Fibroblast of skin of right quadriceps (primary cell): ENCODE results near the gene RASSF5.

Experiments used
- DNase-seq: peaks from one replicate; pipeline ENCODE4 v3.0.0-alpha.2; 2013

The RASSF5 gene

DNA sequence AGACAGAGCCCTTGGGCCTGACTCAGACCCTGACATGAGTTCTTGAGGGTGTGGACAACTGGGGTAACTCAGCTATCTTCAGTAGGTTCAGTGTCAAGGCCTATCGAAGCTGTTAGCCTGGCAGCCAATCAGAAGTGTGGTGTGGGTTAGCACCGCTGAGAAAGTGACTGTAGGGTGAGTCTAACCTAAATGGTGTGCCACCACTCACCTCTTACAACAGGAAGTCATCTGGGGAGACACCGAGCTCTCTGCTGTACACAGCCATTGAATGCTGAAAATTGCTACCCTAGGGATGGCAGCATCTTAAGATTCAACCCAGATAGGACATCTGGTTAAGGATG is 44.6 kb downstream of the RASSF5 start:
- DNase-seq = no peak

DNA sequence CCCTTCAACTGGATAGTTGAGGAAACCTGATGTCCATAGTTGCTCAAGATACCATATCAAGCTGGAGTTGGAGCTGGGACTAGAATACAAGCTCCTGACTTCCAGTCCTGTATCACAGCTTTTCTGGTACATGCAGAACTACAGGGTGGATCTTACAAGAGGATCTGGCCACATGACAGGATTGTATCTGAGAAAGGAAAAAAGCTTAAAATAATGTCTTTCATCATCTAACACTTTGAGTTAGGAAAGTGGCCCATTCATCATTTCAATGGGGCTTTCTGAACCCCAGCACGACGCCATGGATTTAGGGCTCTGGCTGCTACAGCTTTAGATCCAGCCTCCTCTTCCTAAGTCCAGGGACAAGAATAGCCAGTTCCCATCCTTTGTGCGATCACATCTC is 46.9 kb downstream of the RASSF5 start:
- DNase-seq = no peak

DNA sequence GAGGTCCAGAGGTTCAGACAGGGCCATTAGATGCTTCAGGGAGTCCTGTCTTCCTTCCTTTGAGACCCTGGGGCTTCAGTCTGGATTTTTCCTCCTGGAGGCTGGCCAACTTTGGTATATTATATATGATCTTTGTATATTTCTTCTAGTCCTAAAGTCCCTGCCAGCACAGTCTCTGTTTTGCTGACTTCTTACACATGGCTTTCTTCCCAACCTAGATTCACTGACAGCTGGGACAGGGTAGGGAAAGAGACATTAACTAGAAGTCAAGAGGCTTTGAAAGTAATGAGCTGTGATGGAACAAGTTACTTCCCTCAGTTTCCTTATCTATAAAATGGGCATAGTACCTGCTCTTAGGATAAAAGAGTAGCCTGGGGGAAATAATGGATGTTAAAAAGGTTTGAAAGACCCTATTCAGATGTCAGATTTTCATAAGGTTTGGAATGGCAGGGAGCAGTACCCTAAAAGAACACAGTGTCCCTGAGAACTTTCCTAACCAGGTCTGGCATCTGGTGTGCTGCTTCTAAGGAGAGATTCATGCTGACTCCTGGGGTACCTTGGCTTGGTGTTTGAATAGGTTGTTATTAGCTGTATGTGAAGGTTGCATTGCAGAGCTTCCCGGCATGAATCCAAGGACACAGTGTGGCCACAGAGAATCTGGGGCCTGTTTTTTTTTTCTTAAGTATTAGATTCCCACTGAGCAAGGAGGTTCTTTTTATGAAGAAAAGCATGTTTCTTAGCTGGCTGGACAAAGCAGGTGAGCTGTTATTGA is 47.6 kb downstream of the RASSF5 start:
- DNase-seq = no peak

DNA sequence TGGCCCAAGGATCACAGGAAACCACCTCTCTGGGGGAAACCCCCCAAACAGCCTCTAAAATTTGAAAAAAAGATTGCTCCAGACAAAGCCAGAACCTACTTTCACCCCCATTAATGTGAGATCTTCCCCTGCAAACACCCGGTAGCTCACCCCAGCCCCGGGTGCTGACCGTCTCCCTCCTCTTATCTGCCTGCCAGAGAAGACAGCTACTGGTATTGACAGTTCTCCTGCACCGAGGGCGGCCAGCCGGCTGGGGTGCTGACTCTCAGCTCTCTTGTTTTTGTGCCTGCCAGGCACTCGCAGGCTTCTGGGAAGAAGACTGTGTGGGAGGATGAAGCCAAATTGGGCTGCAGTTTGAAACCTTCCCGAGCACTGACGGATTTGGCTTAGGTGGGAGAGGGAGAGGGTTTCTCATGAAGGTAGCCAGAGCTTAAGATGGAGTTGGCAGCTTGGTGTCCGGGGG is 48.2 kb downstream of the RASSF5 start:
- no peak for DNase-seq

DNA sequence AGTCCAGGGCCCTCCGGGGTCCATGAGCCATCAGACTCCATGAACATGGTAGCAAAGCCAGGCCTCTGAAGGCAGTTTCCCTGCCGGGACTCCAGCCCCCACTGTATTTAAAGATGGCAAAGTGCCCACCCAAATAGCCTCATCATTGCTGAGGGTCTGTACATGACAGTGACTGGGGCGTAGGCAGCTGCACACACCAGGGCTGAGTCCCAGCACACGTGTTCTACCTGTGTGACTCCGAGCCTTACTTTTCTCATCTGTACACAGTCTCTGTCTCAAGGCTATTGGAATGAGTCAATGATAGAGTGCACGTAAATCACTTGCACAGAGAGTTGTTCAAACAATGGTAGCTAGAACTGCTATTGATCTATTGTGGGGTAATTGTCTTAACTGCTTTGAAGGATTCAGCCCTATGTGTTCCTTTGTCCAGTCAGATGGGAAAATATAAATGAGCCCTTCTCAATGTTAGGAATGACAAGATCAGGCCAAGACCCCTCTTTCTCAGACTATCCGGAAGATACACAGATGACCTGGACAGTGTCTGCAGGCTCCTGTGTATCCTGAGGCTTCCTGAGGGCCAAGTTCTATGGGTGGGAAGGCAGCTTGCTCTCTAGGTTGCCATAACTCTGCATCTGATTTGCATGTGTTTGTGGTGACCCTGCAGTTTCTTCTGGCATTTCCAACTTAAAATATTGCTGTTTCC is 48.9 kb downstream of the RASSF5 start:
- no peak for DNase-seq

DNA sequence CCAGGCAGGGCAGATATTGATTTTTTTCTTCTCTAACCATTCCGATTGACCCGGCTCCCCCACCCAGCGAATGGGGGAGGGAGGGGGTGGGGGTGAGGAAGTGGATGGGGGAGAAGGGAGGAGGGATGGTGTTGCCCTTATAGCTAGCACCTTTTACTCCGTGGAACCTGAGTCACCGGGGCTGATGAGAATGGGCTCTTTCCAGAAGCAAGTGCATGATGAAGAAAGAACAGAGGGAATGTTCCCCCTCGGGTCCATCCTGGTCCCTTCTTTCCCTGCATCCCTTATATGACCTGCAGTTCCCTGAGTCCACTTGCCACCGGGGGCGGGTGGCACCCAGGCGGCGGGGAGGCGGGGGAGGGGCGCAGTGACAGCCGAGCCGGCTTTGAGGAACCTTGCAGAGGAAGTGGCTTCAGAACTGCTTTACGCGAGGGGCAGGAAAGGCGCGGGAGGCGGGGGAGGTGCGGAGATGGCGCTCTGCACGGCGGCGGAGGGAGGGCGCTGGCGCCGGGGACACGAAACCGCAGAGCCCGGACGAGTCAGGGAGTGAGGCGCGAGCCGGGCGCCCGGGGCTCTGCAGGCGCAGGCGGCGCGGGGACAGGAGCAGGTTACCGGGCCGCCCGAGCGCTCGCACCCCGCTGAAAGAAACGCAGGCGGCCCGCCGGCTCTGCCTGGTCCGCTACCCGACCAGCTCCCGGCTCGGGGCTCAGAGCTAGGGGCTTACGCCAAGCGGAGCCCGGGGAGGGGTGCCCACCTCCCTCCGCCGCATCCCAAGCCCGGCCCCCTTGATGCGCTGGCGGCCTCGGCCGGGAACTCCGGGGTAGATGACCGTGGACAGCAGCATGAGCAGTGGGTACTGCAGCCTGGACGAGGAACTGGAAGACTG is 49.7 kb downstream of the RASSF5 start:
- peak; percentile 45 for DNase-seq

DNA sequence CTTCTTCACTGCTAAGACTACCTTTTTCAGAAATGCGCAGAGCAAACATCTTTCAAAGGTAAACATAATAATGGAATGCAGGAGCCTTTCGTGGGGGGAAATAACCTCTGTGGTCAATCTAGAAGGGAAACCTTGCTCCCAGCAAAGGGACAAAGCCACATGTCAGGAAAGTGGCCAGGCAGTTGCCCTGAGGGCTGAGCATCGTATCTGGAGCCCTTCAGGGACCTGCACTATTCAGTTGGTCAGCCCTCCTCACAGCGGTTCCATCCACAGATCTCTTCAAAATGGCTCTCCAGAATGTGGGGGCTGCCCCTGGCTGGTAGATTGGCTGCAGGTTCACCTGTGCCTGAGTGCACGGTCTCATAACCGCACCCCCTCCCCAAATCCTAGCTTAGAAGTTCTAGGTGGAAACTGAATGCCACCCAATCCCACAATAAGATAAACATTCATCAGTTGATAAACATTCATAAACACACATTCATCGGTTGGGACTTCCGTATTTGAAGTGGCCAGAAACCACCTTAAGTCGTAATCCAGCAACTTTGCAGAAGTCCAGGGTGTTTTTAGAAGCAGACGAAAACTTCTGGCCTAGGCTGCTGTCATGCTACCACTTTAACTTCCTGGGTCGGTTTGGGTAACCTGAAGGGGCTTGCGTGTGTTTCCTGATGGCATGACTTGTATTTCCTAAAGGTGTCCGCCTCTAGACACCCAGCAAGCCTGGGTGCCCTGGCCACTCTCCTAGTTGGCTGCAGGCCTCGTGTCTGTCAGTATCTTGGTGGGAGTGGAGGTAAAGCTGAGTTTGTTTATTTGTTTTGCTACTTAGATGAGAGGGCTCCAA is 50.5 kb downstream of the RASSF5 start:
- DNase-seq = no peak

DNA sequence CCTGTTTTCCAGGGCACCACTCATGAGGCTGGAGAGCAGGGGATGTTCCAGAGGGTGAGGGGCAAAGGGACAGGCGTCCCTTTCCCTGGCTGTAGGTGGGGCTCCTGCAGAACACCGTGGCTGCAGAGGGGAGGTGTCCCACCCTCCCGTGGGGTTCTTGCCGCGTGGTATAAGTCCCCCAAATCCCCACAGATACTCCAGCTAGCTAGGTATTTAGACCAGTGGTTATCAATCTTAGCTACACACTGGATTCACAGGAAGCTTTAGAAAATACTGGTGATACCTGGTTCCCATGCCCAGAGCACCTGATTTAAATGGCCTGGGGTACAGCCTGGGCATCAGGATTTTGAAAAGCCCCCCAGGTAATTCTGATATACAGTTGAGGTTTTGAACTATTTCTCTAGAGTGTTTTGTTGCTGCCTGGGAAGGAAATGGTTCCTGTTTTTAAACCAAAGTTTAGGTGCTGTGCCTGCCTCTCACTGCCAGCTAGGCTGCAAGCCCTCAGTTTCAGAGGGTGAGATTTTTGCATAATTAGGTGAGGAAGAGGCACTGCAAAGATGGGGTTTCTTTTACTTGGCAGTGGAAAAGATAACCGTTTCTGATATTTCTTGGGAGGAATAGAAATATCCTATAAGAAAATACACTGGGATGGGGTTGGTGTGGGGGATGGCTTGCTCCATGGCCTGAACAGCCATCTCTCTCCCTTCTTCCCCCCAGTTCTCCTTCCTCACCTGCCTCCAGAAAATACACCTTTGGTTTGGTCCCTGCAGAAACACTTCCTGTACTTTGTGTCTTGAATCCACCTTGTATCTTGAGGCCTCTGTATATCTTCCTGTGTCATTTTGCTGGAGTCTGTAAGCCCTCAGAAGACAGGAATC is 51.7 kb downstream of the RASSF5 start:
- no peak for DNase-seq

DNA sequence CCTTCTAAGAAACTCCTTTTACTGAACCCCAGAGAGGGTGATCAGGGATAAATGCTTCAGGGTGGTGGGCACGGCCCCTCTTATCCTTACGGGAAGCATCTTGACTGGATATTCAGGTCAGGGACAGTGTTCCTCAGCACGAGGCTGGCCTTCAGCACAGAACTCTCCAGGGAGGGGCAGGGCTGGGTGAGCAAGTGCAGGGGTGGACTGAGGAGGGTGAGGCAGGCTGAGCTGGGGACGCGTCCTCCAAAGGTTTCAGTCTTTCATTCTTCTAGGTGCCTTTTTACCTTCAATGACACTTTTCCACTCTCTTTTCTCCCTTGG is 52.3 kb downstream of the RASSF5 start:
- DNase-seq = no peak

DNA sequence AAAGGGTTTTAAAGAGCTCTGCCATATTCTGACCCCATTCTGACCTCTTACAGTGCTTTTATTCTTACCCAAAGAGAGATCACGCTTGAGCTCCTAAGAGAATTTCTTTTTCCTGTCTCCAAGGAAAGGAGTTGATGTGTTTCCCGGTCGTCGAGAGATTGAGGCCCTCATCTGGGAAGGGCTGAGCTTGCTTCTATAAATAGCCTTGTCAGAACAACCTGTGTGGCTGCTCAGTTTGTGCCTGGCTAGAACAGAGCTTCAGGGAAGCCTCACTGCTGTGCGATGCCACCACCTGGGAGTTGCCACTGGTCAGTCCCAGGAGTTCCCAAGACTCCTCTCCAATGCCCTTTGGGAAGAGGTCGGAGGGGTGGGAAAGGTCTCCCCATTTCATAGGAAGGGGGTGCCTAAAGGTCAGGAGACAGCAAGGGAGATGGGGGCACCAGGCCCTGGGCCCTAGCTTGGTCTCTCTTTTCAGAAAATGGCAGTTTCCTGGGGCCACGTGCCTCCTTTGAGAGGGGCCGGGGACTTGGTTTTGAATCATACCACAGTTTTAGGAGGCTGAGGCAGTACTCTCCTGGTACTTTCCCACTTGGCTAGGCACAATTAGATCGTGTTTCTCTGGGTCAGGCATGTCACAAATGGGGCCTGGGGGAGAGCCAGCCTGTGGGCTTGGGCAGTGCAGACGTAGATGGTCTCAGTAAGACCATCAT is 52.8 kb downstream of the RASSF5 start:
- no peak for DNase-seq

DNA sequence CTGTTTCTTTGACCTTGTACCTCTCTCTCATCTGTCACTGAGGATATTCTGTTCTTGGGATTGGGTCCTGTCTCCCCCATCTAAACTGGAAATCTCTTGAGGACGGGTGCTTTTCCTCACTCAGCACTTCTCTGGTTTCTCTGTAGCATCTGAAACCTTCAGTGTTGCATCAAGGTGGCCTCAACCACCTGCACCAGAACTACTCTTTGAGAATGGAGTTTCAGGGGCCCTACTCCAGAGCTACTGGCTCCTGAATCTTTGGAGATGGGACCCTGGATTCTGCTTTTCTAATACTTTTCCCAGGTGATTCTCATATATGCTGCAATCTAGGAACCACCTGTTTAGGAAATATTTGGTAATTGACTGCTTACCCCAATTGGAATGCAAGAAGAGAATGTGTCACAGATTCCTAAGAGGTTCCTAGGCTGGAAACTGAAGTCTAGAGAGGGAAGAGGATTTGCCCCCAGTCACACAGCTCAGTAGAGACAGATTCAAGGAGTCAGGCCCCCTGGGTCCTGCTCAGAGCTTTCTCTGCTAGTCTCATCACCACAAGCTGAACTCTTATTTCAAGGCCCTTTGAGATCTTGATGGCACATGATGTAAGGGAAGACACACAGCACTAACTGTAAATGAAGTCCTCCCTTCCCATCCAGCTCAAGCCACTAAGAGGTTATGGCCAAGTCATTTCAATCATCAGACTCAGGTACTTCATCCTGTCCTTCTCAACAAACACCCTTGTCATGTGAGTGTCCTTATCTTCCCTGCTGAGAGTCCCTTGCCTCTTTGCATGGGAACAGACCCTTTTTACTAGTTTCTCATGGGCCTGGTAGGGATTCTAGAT is 56.3 kb downstream of the RASSF5 start:
- no peak for DNase-seq

DNA sequence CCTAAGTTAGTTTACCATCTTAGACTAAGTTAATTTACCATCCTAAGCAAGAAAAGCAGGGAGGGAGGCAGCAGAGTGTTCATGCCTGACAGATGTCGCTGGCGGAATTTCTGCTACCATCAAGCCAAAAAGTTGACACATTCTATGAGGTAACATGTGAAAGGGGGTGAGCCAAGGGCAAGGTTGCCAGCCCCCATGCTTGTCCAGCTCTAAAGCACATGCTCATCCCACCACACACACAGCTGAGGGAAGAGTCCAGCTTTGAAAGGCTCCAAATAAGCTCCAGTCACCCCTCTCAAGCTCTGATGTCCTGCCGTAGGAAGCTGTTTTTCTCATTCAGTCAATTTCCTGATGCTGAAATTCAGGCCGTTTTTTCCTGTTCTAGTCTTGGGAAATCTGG is 58.7 kb downstream of the RASSF5 start:
- DNase-seq = no peak

DNA sequence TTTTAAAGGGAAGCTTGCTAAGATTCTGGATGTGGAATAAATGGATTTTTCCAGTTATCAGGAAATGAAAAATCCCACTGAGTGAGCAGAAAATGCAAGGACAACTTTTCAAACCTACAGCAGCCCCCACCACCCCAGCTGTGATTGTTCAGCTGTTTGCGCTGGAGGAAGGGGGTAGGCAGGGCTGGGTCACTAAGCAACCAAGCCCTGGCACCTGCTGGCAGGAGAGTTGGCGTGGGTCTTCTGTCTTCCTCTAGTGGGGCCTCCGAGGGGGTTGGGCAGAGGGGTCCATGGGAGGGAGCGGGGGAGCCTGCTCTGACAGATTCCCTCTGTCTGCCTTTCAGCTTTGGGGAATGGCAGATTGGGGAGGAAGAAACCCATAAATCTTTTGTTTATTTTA is 59.7 kb downstream of the RASSF5 start:
- no peak for DNase-seq

DNA sequence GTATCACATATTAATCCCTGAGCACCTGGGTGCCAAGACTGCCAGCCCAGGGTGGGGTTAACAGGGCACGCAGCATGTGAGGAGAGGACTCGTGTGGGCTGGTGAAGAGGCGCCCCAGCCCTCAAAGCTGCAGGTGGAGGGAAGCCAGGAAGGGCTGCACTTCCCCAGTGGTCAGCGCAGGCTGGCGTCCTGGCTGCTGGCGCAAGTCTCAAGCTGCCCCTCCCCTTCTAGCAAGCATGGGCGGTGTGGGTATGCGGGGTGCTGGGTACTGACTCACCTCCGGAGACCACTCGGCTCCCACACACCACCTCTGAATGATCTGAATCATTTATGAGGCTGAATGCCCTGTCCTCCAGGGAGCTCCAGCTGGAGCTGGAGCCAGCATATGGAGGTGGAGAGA is 60.9 kb downstream of the RASSF5 start:
- no peak for DNase-seq

DNA sequence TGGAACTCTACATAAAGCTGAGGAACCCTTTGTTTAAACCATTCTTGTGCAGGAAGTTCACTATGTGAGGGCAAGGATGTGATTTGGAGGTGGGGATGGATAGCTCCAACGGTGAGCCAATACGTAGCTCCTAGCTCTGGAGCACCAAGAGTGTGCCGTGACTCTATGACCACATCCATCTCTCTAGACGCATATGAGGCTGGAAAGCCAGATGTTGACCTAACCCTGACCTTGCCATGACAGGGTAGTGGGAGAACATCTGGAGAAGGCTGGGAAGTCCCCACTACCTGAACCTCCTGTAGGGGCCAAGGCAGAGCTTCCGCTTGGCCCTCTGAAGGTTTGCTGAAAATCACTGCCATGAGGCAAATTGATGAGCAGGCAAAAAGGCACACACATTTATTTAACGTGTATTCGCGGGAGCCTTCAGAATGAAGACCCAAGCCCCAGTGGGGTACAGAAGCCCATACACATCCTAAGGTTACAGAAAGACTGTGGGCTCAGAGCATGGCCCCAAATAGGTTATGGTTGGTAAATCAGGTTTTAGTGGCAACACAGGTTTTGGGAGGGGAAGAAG is 61.5 kb downstream of the RASSF5 start:
- no peak for DNase-seq

DNA sequence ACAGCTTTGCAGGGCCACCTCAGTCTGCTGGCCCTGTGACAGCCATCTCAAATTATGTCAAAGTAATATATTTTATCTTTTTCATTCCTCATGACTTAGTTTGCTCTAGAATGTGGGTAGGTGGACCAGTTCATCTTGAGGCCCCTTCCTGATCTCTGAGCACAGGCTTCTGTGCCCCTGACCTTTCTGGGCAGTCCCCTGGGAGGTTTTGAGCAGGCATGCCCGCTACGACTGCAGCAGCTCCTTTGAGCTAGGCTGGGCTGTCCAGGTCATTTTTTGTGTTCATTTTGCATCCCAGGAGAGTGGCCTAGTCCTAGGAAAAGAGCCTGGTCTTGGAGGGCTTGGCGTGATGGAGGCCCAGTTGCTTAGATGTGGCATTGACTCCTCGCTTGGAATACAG is 62.2 kb downstream of the RASSF5 start:
- DNase-seq = no peak

DNA sequence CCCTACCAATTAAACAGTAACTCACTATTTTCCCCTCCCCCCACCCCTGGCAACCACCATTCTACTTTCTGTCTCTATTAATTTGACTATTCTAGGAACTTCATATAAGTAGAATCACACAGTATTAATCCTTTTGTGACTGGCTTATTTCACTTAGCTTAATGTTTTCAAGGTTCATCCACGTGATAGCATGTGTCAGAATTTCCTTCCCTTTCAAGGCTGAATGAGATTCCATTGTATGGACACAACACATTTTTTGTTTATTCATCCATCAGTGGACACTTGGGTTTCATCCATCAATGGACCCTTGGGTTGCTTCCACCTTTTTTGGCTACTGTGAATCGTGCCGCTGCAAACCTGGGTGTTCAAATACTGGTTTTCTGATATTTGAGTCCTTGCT is 63.2 kb downstream of the RASSF5 start:
- no peak for DNase-seq

DNA sequence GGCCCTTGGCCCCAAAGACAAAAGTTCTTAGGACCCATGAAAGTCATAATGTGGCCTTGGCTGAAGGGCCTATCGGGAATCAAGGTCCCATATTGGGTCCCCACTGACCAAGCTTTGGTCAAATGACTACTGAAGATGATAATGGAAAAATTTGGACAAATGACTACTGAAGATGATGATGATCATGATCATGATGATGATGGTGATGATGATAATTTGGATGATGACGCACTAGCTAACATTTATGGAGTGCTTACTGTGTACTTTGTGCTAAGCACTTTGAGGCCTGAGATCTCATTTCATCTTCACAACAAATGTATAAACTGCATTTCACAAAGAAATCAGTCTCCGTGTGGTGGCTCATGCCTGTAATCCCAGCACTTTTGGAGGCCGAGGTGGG is 65.5 kb downstream of the RASSF5 start:
- DNase-seq = no peak

DNA sequence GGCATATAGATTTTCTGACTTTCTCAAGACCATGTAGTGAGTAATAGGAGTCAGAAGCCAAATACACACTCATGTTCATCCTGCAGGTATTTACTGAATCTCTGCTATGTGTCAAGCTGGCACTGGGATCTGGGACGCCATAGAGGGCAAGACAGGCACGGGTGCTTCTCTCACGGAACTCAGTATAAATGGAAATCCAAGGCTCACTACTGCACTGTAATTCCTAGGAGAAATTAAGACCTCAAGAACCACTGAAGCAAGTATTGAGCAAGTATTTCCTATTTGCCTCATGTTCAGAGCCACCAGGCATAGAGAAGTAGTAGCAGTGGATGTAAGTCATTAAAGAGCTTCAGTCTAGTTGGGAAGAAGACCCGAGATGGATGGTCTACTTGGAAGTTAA is 66.0 kb downstream of the RASSF5 start:
- no peak for DNase-seq

DNA sequence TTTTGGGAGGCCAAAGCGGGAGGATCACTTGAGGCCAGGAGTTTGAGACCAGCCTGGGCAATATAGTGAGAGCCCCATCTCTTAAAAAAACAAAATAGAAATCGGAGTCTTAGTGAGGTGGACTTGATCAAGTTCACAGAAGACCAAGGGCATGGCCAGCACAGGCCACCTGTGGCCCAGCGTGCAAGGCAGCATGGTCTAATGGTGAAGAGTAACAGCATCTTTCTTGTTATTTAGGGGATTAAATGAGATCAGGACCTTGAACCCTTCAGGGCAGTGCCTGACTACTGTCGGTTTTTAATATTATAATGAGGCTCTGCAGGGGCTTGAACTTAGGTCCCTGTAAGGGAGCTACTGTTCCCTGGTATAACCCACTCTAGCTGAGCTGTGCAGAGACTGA is 66.4 kb downstream of the RASSF5 start:
- no peak for DNase-seq
